Loucy (cell line): ENCODE data around the gene BET1.

Source experiments
- H2AFZ ChIP-seq: fragments of 200-600 bp; sonication (generic); 2 replicates; pipeline ENCODE4 v1.6.0; 2016; ENCODE audit warnings: antibody characterized with exemption, mild to moderate bottlenecking, low read length, moderate library complexity
- H3F3A ChIP-seq: fragments of 200-600 bp; 2 replicates; pipeline ENCODE4 v1.6.0; 2016; ENCODE audit warnings: antibody characterized with exemption, low read depth, mild to moderate bottlenecking
- H3K27me3 ChIP-seq: fragments of 200-600 bp; sonication (generic); 2 replicates; pipeline ENCODE4 v1.6.1; 2014; ENCODE audit warnings: low read length, mild to moderate bottlenecking; ENCODE audit not compliant: insufficient read depth, poor library complexity, severe bottlenecking
- H3K36me3 ChIP-seq: fragments of 200-600 bp; sonication (generic); 2 replicates; pipeline ENCODE4 v1.6.1; 2016; ENCODE audit warnings: low read length; ENCODE audit not compliant: insufficient read depth
- H3K4me1 ChIP-seq: fragments of 200-600 bp; sonication (generic); 2 replicates; pipeline ENCODE4 v1.5.1; 2014; ENCODE audit warnings: low read length, mild to moderate bottlenecking; ENCODE audit not compliant: insufficient read depth, poor library complexity, severe bottlenecking
- H3K4me2 ChIP-seq: fragments of 200-600 bp; sonication (generic); 2 replicates; pipeline ENCODE4 v1.6.0; 2014; ENCODE audit warnings: antibody characterized with exemption, low read length, low read depth, mild to moderate bottlenecking; ENCODE audit not compliant: poor library complexity, severe bottlenecking
- H3K4me3 ChIP-seq: fragments of 200-600 bp; sonication (generic); 2 replicates; pipeline ENCODE4 v1.5.1; 2014; ENCODE audit warnings: low read length, mild to moderate bottlenecking, mixed read lengths; ENCODE audit not compliant: poor library complexity, severe bottlenecking
- H3K79me2 ChIP-seq: fragments of 200-600 bp; sonication (generic); 2 replicates; pipeline ENCODE4 v1.6.1; 2014; ENCODE audit warnings: low read length; ENCODE audit not compliant: insufficient read depth
- H3K9ac ChIP-seq: fragments of 200-600 bp; sonication (generic); 2 replicates; pipeline ENCODE4 v1.6.0; 2014; ENCODE audit warnings: mild to moderate bottlenecking, low read depth, low read length, moderate library complexity; ENCODE audit not compliant: poor library complexity, severe bottlenecking
- H3K9me2 ChIP-seq: fragments of 200-600 bp; sonication (generic); replicated peaks from 2 replicates; pipeline ENCODE4 v1.6.1; 2016; ENCODE audit warnings: low read depth, low read length, mixed read lengths
- H3K9me3 ChIP-seq: fragments of 200-600 bp; sonication (generic); 2 replicates; pipeline ENCODE4 v1.6.1; 2014; ENCODE audit warnings: mild to moderate bottlenecking, antibody characterized with exemption, low read length, low read depth; ENCODE audit not compliant: insufficient read depth
- H4K20me1 ChIP-seq: fragments of 200-600 bp; sonication (generic); 2 replicates; pipeline ENCODE4 v1.6.0; 2014; ENCODE audit warnings: antibody characterized with exemption, low read length, mild to moderate bottlenecking; ENCODE audit not compliant: insufficient read depth, poor library complexity, severe bottlenecking
- CTCF ChIP-seq: fragments of 200-600 bp; sonication (generic); conservative IDR thresholded peaks from 2 replicates; pipeline ENCODE4 v1.5.1; 2014; ENCODE audit warnings: mild to moderate bottlenecking, antibody characterized with exemption, low read length
- EZH2phosphoT487 ChIP-seq: fragments of 200-600 bp; IDR thresholded peaks from 2 replicates; pipeline ENCODE4 v1.6.1; 2018; ENCODE audit warnings: antibody characterized with exemption, mild to moderate bottlenecking, moderate library complexity, borderline replicate concordance

BET1 gene

GRCh38 chr7:94005753-94006152, 1.6 kb upstream of the BET1 start:
- TF ChIP-seq CTCF: no peak
- no peak for TF ChIP-seq EZH2phosphoT487
- no peaks in the 10 kb centered on the region for H3K27me3 ChIP-seq
- no peak overlapping the region for H3K9ac ChIP-seq
- no peaks in the 10 kb centered on the region for H3K9me3 ChIP-seq
- no peaks in the 10 kb centered on the region for H4K20me1 ChIP-seq
- H3K4me2 ChIP-seq: no peak overlapping the region
- H3K4me1 ChIP-seq: peaks cover 32% of the 10 kb centered on the region
- no peaks in the 10 kb centered on the region for H3F3A ChIP-seq
- no peaks in the 10 kb centered on the region for H3K9me2 ChIP-seq
- no peaks in the 10 kb centered on the region for H3K36me3 ChIP-seq
- H3K4me3 ChIP-seq: no peak overlapping the region
- peaks cover 33% of the 10 kb centered on the region for H3K79me2 ChIP-seq
- H2AFZ ChIP-seq: no peak overlapping the region

GRCh38 chr7:94003446-94004023, 620 bp downstream of the BET1 start:
- Histone ChIP-seq H4K20me1 (no peaks in the 10 kb centered on the region), H3K79me2 (peaks cover 33% of the 10 kb centered on the region), H3K4me2 (peak overlapping the region; percentile 79), H3K9ac (peak overlapping the region; percentile 92), H3K4me3 (peak overlapping the region; percentile 97), H3F3A (no peaks in the 10 kb centered on the region), H3K36me3 (no peaks in the 10 kb centered on the region), H3K27me3 (no peaks in the 10 kb centered on the region), H3K9me3 (no peaks in the 10 kb centered on the region), H3K4me1 (peaks cover 35% of the 10 kb centered on the region), H2AFZ (peak overlapping the region; percentile 99), H3K9me2 (no peaks in the 10 kb centered on the region)
- no peak for TF ChIP-seq CTCF
- no peak for TF ChIP-seq EZH2phosphoT487

- Histone ChIP-seq H3K27me3 (no peaks in the 10 kb centered on the region), H3K4me1 (peaks cover 35% of the 10 kb centered on the region), H3K4me2 (peak overlapping the region; percentile 79), H3K79me2 (peaks cover 33% of the 10 kb centered on the region), H3K36me3 (no peaks in the 10 kb centered on the region), H3K9ac (no peak overlapping the region), H3F3A (no peaks in the 10 kb centered on the region), H4K20me1 (no peaks in the 10 kb centered on the region), H3K9me2 (no peaks in the 10 kb centered on the region), H3K9me3 (no peaks in the 10 kb centered on the region), H3K4me3 (peak overlapping the region; percentile 26), H2AFZ (no peak overlapping the region)
- TF ChIP-seq EZH2phosphoT487 (no peak), CTCF (no peak)
These were observed 2.8 kb downstream of the BET1 start for GRCh38 chr7:94001396-94001795.
